Epithelial cell of esophagus (primary cell): ENCODE results near the gene GNAT3.

ENCODE experiments used
- DNase-seq: peaks from one replicate; pipeline ENCODE4 v3.0.0; 2010; ENCODE audit warnings: low read depth
- H3K4me3 ChIP-seq: 2 replicates; pipeline ENCODE4 v1.5.1; 2011; ENCODE audit warnings: mild to moderate bottlenecking, low read length, control low read depth
- CTCF ChIP-seq: IDR thresholded peaks from 2 replicates; pipeline ENCODE4 v1.5.1; 2011; ENCODE audit warnings: low read depth, mild to moderate bottlenecking, low read length, control low read depth, inconsistent platforms; ENCODE audit not compliant: insufficient read depth; ENCODE audit errors: missing control alignments

The GNAT3 gene

GRCh38 chr7:80414331-80414730 is 97.5 kb downstream of the GNAT3 start:
- no peak overlapping the region for H3K4me3 ChIP-seq
- no peak for TF ChIP-seq CTCF
- DNase-seq: no peak

GRCh38 chr7:80413383-80413945 is 98.4 kb downstream of the GNAT3 start:
- TF ChIP-seq CTCF: no peak
- no peak for DNase-seq
- H3K4me3 ChIP-seq: no peak overlapping the region

- TF ChIP-seq CTCF: no peak
- no peak overlapping the region for H3K4me3 ChIP-seq
- peak; percentile 87 for DNase-seq
These were observed 99.0 kb downstream of the GNAT3 start for GRCh38 chr7:80412842-80413241.

GRCh38 chr7:80411621-80412020 is 100.2 kb downstream of the GNAT3 start:
- H3K4me3 ChIP-seq: no peak overlapping the region
- no peak for TF ChIP-seq CTCF
- peak; percentile 52 for DNase-seq

- TF ChIP-seq CTCF: no peak
- peak; percentile 52 for DNase-seq
These were observed 101.8 kb downstream of the GNAT3 start for GRCh38 chr7:80410081-80410480.

More at GRCh38 chr7:80410081-80410480, 101.8 kb downstream of the GNAT3 start:
- H3K4me3 ChIP-seq: no peak overlapping the region
